ENCODE measurements around the gene ST8SIA5.

ST8SIA5 gene

GRCh38 chr18:46663539-46663938, 93.3 kb downstream of the ST8SIA5 start:
- DNase-seq, result no peak

GRCh38 chr18:46660957-46661749, 95.7 kb downstream of the ST8SIA5 start:
- DNase-seq, result peak; percentile 89

GRCh38 chr18:46659484-46659883, 97.4 kb downstream of the ST8SIA5 start:
- no peak for DNase-seq

GRCh38 chr18:46657115-46657955, 99.5 kb downstream of the ST8SIA5 start, which contains the start of gene LOXHD1:
Gene LOXHD1 (minus strand): TSS chr18:46657220. CDS start chr18:46657033, 187 bp downstream.
- DNase-seq, result no peak

GRCh38 chr18:46656326-46657114, 100.3 kb downstream of the ST8SIA5 start:
- no peak for DNase-seq

- DNase-seq, result no peak
These were observed 104.5 kb downstream of the ST8SIA5 start for GRCh38 chr18:46652372-46652771.

- no peak for DNase-seq
These were observed 106.2 kb downstream of the ST8SIA5 start for GRCh38 chr18:46650681-46651080.

GRCh38 chr18:46649071-46649862, 107.6 kb downstream of the ST8SIA5 start:
- no peak for DNase-seq

GRCh38 chr18:46646468-46646867, 110.4 kb downstream of the ST8SIA5 start:
- no peak for DNase-seq

- DNase-seq, result no peak
These were observed 114.3 kb downstream of the ST8SIA5 start for GRCh38 chr18:46642561-46642960.

- DNase-seq, result no peak
These were observed 114.9 kb downstream of the ST8SIA5 start for GRCh38 chr18:46641917-46642316.

GRCh38 chr18:46639386-46639785, 117.5 kb downstream of the ST8SIA5 start:
- no peak for DNase-seq

GRCh38 chr18:46636040-46636630, 120.7 kb downstream of the ST8SIA5 start:
- no peak for DNase-seq

- DNase-seq, result no peak
These were observed 124.3 kb downstream of the ST8SIA5 start for GRCh38 chr18:46632401-46633071.

- DNase-seq, result no peak
These were observed 125.9 kb downstream of the ST8SIA5 start for GRCh38 chr18:46630991-46631390.

- DNase-seq, result no peak
These were observed 126.7 kb downstream of the ST8SIA5 start for GRCh38 chr18:46630160-46630559.

- no peak for DNase-seq
These were observed 127.5 kb downstream of the ST8SIA5 start for GRCh38 chr18:46629361-46629760.

- DNase-seq, result no peak
These were observed 128.6 kb downstream of the ST8SIA5 start for GRCh38 chr18:46628206-46628605.

- DNase-seq, result no peak
These were observed 129.7 kb downstream of the ST8SIA5 start for GRCh38 chr18:46627136-46627535.

- DNase-seq, result no peak
These were observed 131.8 kb downstream of the ST8SIA5 start for GRCh38 chr18:46625069-46625468.

GRCh38 chr18:46624127-46624526, 132.7 kb downstream of the ST8SIA5 start:
- DNase-seq, result no peak

All from midbrain (tissue), 1 donor.